Neural cell (in vitro differentiated cells): Measurements from ENCODE around the gene GALR3. TPM values are rescaled to one million over a fixed set of nuclear protein-coding genes. Genes with fewer than 3 reads are reported as not detected.

Experiments used
- H2AFZ ChIP-seq: fragments of 200-600, 300-800 bp; sonication (generic), shearing (Covaris generic); 2 replicates; pipeline ENCODE4 v1.6.0; 2014; ENCODE audit warnings: low read depth, mild to moderate bottlenecking, antibody characterized with exemption, low read length, moderate library complexity
- H3F3A ChIP-seq: fragments of 200-600 bp; shearing (Covaris generic); 2 replicates; pipeline ENCODE4 v1.6.1; 2016; ENCODE audit warnings: mild to moderate bottlenecking, moderate library complexity, mixed read lengths, antibody characterized with exemption, low read length; ENCODE audit not compliant: insufficient read depth, poor library complexity, severe bottlenecking
- H3K27ac ChIP-seq: fragments of 200-600, 300-800 bp; sonication (generic), shearing (Covaris generic); 2 replicates; pipeline ENCODE4 v1.5.1; 2014; ENCODE audit warnings: mild to moderate bottlenecking, low read length, moderate library complexity
- H3K27me3 ChIP-seq: fragments of 300-800, 200-600 bp; sonication (generic), shearing (Covaris generic); 2 replicates; pipeline ENCODE4 v1.6.0; 2014; ENCODE audit warnings: mild to moderate bottlenecking, low read depth, low read length, moderate library complexity; ENCODE audit not compliant: insufficient read depth
- H3K36me3 ChIP-seq: fragments of 300-800, 200-600 bp; sonication (generic), shearing (Covaris generic); 2 replicates; pipeline ENCODE4 v1.5.1; 2014; ENCODE audit warnings: mild to moderate bottlenecking, antibody characterized with exemption, low read length, moderate library complexity; ENCODE audit not compliant: insufficient read depth
- H3K4me2 ChIP-seq: fragments of 300-800, 200-600 bp; sonication (generic), shearing (Covaris generic); 2 replicates; pipeline ENCODE4 v1.6.0; 2014; ENCODE audit warnings: mild to moderate bottlenecking, low read length
- H3K4me3 ChIP-seq: fragments of 300-800, 200-600 bp; sonication (generic), shearing (Covaris generic); 2 replicates; pipeline ENCODE4 v1.5.1; 2014; ENCODE audit warnings: mild to moderate bottlenecking, low read length, moderate library complexity
- H3K79me2 ChIP-seq: fragments of 200-600 bp; shearing (Covaris generic); replicated peaks from 2 replicates; pipeline ENCODE4 v1.6.0; 2014; ENCODE audit warnings: mild to moderate bottlenecking, low read length, moderate library complexity; ENCODE audit not compliant: insufficient read depth
- H3K9ac ChIP-seq: fragments of 300-800, 200-600 bp; sonication (generic), shearing (Covaris generic); 2 replicates; pipeline ENCODE4 v1.6.1; 2016; ENCODE audit warnings: mild to moderate bottlenecking, low read length, mixed read lengths
- H3K9me2 ChIP-seq: fragments of 200-600 bp; shearing (Covaris generic); 2 replicates; pipeline ENCODE4 v1.6.1; 2016; ENCODE audit warnings: mild to moderate bottlenecking, low read length, mixed read lengths; ENCODE audit not compliant: insufficient read depth
- H3K9me3 ChIP-seq: fragments of 200-600, 300-800 bp; sonication (generic), shearing (Covaris generic); 2 replicates; pipeline ENCODE4 v1.6.1; 2016; ENCODE audit warnings: mild to moderate bottlenecking, mixed run types, low read length, moderate library complexity, mixed read lengths
- H4K20me1 ChIP-seq: fragments of 200-600 bp; shearing (Covaris generic); 2 replicates; pipeline ENCODE4 v1.6.1; 2016; ENCODE audit warnings: mild to moderate bottlenecking, mixed run types; ENCODE audit not compliant: insufficient read depth
- EP300 ChIP-seq: fragments of 450-650 bp; conservative IDR thresholded peaks from 2 replicates; pipeline ENCODE4 v1.6.1; 2014; ENCODE audit warnings: antibody characterized with exemption, mild to moderate bottlenecking, moderate library complexity; ENCODE audit not compliant: poor library complexity, severe bottlenecking
- EZH2 ChIP-seq: fragments of 200-600, 300-800 bp; shearing (Covaris generic), sonication (generic); IDR thresholded peaks from 2 replicates; pipeline ENCODE4 v1.6.1; 2014; ENCODE audit warnings: antibody characterized with exemption, low read length, borderline replicate concordance, mild to moderate bottlenecking; ENCODE audit not compliant: insufficient read depth, poor library complexity, severe bottlenecking
- MXI1 ChIP-seq: fragments of 450-650 bp; conservative IDR thresholded peaks from 2 replicates; pipeline ENCODE4 v1.6.1; 2014; ENCODE audit warnings: antibody characterized with exemption, mild to moderate bottlenecking; ENCODE audit not compliant: poor library complexity, severe bottlenecking
- POLR2AphosphoS5 ChIP-seq: IDR thresholded peaks from 2 replicates; pipeline ENCODE4 v1.6.1; 2012
- RAD21 ChIP-seq: fragments of 450-650 bp; conservative IDR thresholded peaks from 2 replicates; pipeline ENCODE4 v1.6.1; 2014; ENCODE audit warnings: antibody characterized with exemption, mild to moderate bottlenecking, moderate library complexity
- SMC3 ChIP-seq: fragments of 450-650 bp; conservative IDR thresholded peaks from 2 replicates; pipeline ENCODE4 v1.6.1; 2014; ENCODE audit warnings: antibody characterized with exemption, mild to moderate bottlenecking, moderate library complexity; ENCODE audit not compliant: poor library complexity
- TAF1 ChIP-seq: IDR thresholded peaks from 2 replicates; pipeline ENCODE4 v1.6.1; 2012; ENCODE audit warnings: low read depth
- polyA plus RNA-seq: library from polyadenylated mRNA; depleted of rRNA; stranded (reverse); fragments of >200 nt; gene quantifications from 2 replicates; pipeline ENCODE4 v1.2.3, GENCODE V29; 2014
- TF ChIP-seq, protein P1 (sequence below): fragments of 450-650 bp; IDR thresholded peaks from 2 replicates; pipeline ENCODE4 v1.5.1; 2014; ENCODE audit warnings: antibody characterized with exemption, mild to moderate bottlenecking, moderate library complexity; ENCODE audit not compliant: poor library complexity, severe bottlenecking
- TF ChIP-seq, protein P2 (sequence below): IDR thresholded peaks from 2 replicates; pipeline ENCODE4 v1.6.1; 2012; ENCODE audit warnings: borderline replicate concordance

Gene GALR3
- polyA plus RNA-seq, 1 donor from 2014 or later, result 0.73 TPM

GRCh38 chr22:37809672-37810333, 13.4 kb upstream of the GALR3 start:
- no peaks in the 10 kb centered on the region for H3K36me3 ChIP-seq
- H3K9me2 ChIP-seq, result no peaks in the 10 kb centered on the region
- no peak overlapping the region for H3K4me3 ChIP-seq
- H3K9me3 ChIP-seq, result no peaks in the 10 kb centered on the region
- no peak overlapping the region for H2AFZ ChIP-seq
- H4K20me1 ChIP-seq, result no peaks in the 10 kb centered on the region
- H3K27ac ChIP-seq, result no peak overlapping the region
- H3F3A ChIP-seq, result peaks cover 3% of the 10 kb centered on the region
- H3K4me2 ChIP-seq, result no peak overlapping the region
- peaks cover 27% of the 10 kb centered on the region for H3K27me3 ChIP-seq
- H3K9ac ChIP-seq, result no peak overlapping the region
- TF ChIP-seq MXI1, result no peak
- TF ChIP-seq EZH2, result no peak
- no peak for TF ChIP-seq POLR2AphosphoS5
- TF ChIP-seq, protein P1, sequence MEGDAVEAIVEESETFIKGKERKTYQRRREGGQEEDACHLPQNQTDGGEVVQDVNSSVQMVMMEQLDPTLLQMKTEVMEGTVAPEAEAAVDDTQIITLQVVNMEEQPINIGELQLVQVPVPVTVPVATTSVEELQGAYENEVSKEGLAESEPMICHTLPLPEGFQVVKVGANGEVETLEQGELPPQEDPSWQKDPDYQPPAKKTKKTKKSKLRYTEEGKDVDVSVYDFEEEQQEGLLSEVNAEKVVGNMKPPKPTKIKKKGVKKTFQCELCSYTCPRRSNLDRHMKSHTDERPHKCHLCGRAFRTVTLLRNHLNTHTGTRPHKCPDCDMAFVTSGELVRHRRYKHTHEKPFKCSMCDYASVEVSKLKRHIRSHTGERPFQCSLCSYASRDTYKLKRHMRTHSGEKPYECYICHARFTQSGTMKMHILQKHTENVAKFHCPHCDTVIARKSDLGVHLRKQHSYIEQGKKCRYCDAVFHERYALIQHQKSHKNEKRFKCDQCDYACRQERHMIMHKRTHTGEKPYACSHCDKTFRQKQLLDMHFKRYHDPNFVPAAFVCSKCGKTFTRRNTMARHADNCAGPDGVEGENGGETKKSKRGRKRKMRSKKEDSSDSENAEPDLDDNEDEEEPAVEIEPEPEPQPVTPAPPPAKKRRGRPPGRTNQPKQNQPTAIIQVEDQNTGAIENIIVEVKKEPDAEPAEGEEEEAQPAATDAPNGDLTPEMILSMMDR, result no peak
- no peak for TF ChIP-seq TAF1
- TF ChIP-seq, protein P2, sequence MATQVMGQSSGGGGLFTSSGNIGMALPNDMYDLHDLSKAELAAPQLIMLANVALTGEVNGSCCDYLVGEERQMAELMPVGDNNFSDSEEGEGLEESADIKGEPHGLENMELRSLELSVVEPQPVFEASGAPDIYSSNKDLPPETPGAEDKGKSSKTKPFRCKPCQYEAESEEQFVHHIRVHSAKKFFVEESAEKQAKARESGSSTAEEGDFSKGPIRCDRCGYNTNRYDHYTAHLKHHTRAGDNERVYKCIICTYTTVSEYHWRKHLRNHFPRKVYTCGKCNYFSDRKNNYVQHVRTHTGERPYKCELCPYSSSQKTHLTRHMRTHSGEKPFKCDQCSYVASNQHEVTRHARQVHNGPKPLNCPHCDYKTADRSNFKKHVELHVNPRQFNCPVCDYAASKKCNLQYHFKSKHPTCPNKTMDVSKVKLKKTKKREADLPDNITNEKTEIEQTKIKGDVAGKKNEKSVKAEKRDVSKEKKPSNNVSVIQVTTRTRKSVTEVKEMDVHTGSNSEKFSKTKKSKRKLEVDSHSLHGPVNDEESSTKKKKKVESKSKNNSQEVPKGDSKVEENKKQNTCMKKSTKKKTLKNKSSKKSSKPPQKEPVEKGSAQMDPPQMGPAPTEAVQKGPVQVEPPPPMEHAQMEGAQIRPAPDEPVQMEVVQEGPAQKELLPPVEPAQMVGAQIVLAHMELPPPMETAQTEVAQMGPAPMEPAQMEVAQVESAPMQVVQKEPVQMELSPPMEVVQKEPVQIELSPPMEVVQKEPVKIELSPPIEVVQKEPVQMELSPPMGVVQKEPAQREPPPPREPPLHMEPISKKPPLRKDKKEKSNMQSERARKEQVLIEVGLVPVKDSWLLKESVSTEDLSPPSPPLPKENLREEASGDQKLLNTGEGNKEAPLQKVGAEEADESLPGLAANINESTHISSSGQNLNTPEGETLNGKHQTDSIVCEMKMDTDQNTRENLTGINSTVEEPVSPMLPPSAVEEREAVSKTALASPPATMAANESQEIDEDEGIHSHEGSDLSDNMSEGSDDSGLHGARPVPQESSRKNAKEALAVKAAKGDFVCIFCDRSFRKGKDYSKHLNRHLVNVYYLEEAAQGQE, result no peak
- no peak for TF ChIP-seq EP300
- TF ChIP-seq SMC3, result no peak
- no peak for TF ChIP-seq RAD21
- H3K79me2 ChIP-seq, result no peaks in the 10 kb centered on the region

- TF ChIP-seq EP300, result no peak
- no peak for TF ChIP-seq MXI1
- TF ChIP-seq, protein P1, result no peak
- no peak for TF ChIP-seq EZH2
- no peak for TF ChIP-seq SMC3
- TF ChIP-seq TAF1, result no peak
- TF ChIP-seq POLR2AphosphoS5, result no peak
- TF ChIP-seq RAD21, result no peak
- TF ChIP-seq, protein P2, result no peak
- peaks cover 3% of the 10 kb centered on the region for H3F3A ChIP-seq
- no peak overlapping the region for H3K9ac ChIP-seq
- no peaks in the 10 kb centered on the region for H4K20me1 ChIP-seq
- no peaks in the 10 kb centered on the region for H3K9me3 ChIP-seq
- no peaks in the 10 kb centered on the region for H3K79me2 ChIP-seq
- H3K36me3 ChIP-seq, result no peaks in the 10 kb centered on the region
- no peak overlapping the region for H3K27ac ChIP-seq
- H3K4me3 ChIP-seq, result no peak overlapping the region
- no peak overlapping the region for H3K4me2 ChIP-seq
- H3K27me3 ChIP-seq, result peaks cover 7% of the 10 kb centered on the region
- H2AFZ ChIP-seq, result no peak overlapping the region
- H3K9me2 ChIP-seq, result no peaks in the 10 kb centered on the region
Observed at GRCh38 chr22:37811867-37812266, 11.3 kb upstream of the GALR3 start.
